Thyroid gland (tissue), 4 donors: Measurements from ENCODE around the gene TMEM200B.

ENCODE experiments used
- CTCF ChIP-seq, 6 experiments: fragments of 200-600 bp in 3 of 6; fragments of 450-650 bp in 3 of 6; sonication (generic) in 3 of 6; IDR thresholded peaks; one replicate each; pipeline ENCODE4 v1.5.1; 2016 to 2019; ENCODE audit warnings: antibody characterized with exemption in 6 of 6, mild to moderate bottlenecking in 2 of 6, inconsistent platforms in 1 of 6, moderate library complexity in 1 of 6
- POLR2A ChIP-seq, 2 donors: fragments of 450-650 bp; IDR thresholded peaks; one replicate each; pipeline ENCODE4 v1.6.1; 2017; ENCODE audit warnings: antibody characterized with exemption in 2 of 2, mild to moderate bottlenecking in 2 of 2, moderate library complexity in 1 of 2

- no peak for TF ChIP-seq CTCF (IDR thresholded peaks at IDR 0.05)
- no peak for TF ChIP-seq POLR2A (IDR thresholded peaks at IDR 0.05)
Measured at GRCh38 chr1:29172415-29172939, 48.8 kb upstream of the TMEM200B start.
